Measurements from ENCODE around the gene FMO1. TPM values are rescaled to one million over a fixed set of nuclear protein-coding genes. Genes with fewer than 3 reads are reported as not detected.

Gene FMO1
- total and polyA plus RNA-seq, 10 of the 15 experiments (the other 5 are each of a cell fraction or from before 2014, with no cell fraction given), result not detected

DNA sequence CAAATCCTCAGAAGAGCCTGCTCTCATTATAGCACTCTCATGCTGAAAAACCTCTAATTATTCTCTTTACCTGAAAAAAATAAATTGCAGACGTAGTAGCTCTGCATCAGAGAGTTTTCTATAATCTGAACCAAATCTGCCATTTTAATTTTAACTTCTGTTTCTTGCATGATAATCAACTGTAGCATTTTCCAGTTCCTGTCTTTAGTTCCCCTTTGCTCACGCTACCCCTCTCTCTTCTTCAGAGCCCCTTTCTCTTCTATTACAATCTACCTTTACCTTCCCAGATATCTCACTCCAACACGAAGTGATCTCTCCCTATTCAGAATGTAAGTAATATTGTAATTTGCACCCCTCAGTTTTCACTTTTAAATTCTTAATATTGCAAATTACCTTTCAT lies 31.4 kb downstream of the FMO1 start:
- TF ChIP-seq HSF1 (IDR thresholded peaks at IDR 0.05; ENCODE audit: low read depth, low read length), result no peak
- no peak for TF ChIP-seq TCF3 (IDR thresholded peaks at IDR 0.05; ENCODE audit: borderline replicate concordance, insufficient read depth, low read depth, low read length)
- TF ChIP-seq WRNIP1 (IDR thresholded peaks at IDR 0.05; ENCODE audit: borderline replicate concordance, low read depth, low read length), result no peak
- TF ChIP-seq MEF2A (IDR thresholded peaks at IDR 0.05; ENCODE audit: insufficient read depth, low read depth, low read length), result no peak
- no peak for TF ChIP-seq YY1 (IDR thresholded peaks at IDR 0.05; ENCODE audit: low read depth, low read length)
- TF ChIP-seq ZNF217 (IDR thresholded peaks at IDR 0.05), result no peak
- Histone ChIP-seq H3K27me3 (replicated peaks in 1 of 2; ENCODE audit: control insufficient read depth in 2 of 2, insufficient read depth in 2 of 2, low read length in 1 of 2) (peaks cover 0 to 3% of the 10 kb centered on the region in 2 experiments; a peak in 2 of 4 replicates), H3K9me3 (replicated peaks; ENCODE audit: control insufficient read depth, insufficient read depth, low read length) (no peaks in the 10 kb centered on the region), H3K4me3 (no peak overlapping the region), H3K36me3 (ENCODE audit: control insufficient read depth in 2 of 2, insufficient read depth in 2 of 2, low read length in 1 of 2) (no peaks in the 10 kb centered on the region), H3K79me2 (ENCODE audit: control insufficient read depth, insufficient read depth, low read length) (no peaks in the 10 kb centered on the region), H2AFZ (ENCODE audit: control insufficient read depth, low read depth, low read length) (no peak overlapping the region), H3K9ac (ENCODE audit: control insufficient read depth, insufficient read depth, low read length) (no peak overlapping the region), H3K27ac (ENCODE audit: control insufficient read depth, insufficient read depth) (no peak overlapping the region), H3K4me1 (ENCODE audit: control insufficient read depth, insufficient read depth, low read length) (no peaks in the 10 kb centered on the region), H4K20me1 (ENCODE audit: control insufficient read depth, insufficient read depth) (no peaks in the 10 kb centered on the region), H3K4me2 (ENCODE audit: control insufficient read depth, insufficient read depth) (no peak overlapping the region)
- in situ Hi-C loops (cut with MboI), result no loop called here
- intact Hi-C loops (cut with micrococcal nuclease; ENCODE audit: unreplicated experiment), result no loop called here
- ChIA-PET SMC1A (ENCODE audit: uncharacterized antibody, unreplicated experiment) (no interaction called here), RAD21 (ENCODE audit: unreplicated experiment) (no interaction called here), CTCF (interaction anchor here (0.8 to 1.9 kb wide), 2 partner anchors 34 kb away, joined by 3 to 6 read pairs; partner anchors contain the start of gene FMO4), POLR2A (no interaction called here)
- BruUV-seq (replicated peaks), result no TSS peak
- no peak for FAIRE-seq
- no peak for DNase-seq (ENCODE audit: low read depth, low spot score)
- no peak for ATAC-seq
- 2% methylated on average over 3 of the region's 3 CpGs for WGBS (ENCODE audit: insufficient coverage, insufficient replicate concordance, low lambda C conversion rate, missing lambda C conversion rate)

DNA sequence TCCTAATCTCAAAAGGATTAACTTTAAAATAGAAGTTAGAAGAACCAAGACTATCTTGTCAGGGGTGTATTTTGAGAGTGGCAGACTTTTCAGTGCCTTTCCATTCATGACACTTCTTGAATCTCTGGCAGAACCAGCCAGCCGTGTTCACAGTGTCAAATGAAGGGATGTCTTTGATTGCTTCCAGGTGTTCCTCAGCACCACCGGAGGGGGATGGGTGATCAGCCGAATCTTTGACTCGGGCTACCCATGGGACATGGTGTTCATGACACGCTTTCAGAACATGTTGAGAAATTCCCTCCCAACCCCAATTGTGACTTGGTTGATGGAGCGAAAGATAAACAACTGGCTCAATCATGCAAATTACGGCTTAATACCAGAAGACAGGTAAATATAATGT lies 32.3 kb downstream of the FMO1 start:
- WGBS (ENCODE audit: insufficient coverage, insufficient replicate concordance, low lambda C conversion rate, missing lambda C conversion rate), result under 1% methylated on average over 7 of the region's 7 CpGs
- CTCF ChIA-PET, result interaction anchor here (0.8 kb wide), 1 partner anchor 35 kb away, joined by 3 read pairs; no protein-coding TSS in a partner anchor
- no peak overlapping the region for H3K4me3 ChIP-seq
- no peak overlapping the region for H3K27ac ChIP-seq (ENCODE audit: control insufficient read depth, insufficient read depth)
- H2AFZ ChIP-seq (ENCODE audit: control insufficient read depth, low read depth, low read length), result no peak overlapping the region
- SMC1A ChIA-PET (ENCODE audit: uncharacterized antibody, unreplicated experiment), result interaction anchor here (0.9 to 2.4 kb wide), 2 partner anchors 10 to 33 kb away, joined by 3 to 7 read pairs; partner anchors contain the start of gene FMO4
- in situ Hi-C loops (cut with MboI) (no loop called here), intact Hi-C loops (cut with micrococcal nuclease; ENCODE audit: unreplicated experiment) (no loop called here)
- H3K9ac ChIP-seq (ENCODE audit: control insufficient read depth, insufficient read depth, low read length), result no peak overlapping the region
- H4K20me1 ChIP-seq (ENCODE audit: control insufficient read depth, insufficient read depth), result no peaks in the 10 kb centered on the region
- H3K79me2 ChIP-seq (ENCODE audit: control insufficient read depth, insufficient read depth, low read length), result no peaks in the 10 kb centered on the region
- POLR2A ChIA-PET, result no interaction called here
- no peak for DNase-seq (ENCODE audit: low read depth, low spot score)
- H3K9me3 ChIP-seq (replicated peaks; ENCODE audit: control insufficient read depth, insufficient read depth, low read length), result no peaks in the 10 kb centered on the region
- H3K36me3 ChIP-seq (ENCODE audit: control insufficient read depth in 2 of 2, insufficient read depth in 2 of 2, low read length in 1 of 2), result no peaks in the 10 kb centered on the region
- H3K4me2 ChIP-seq (ENCODE audit: control insufficient read depth, insufficient read depth), result no peak overlapping the region
- no peak for ATAC-seq
- FAIRE-seq, result no peak
- peaks cover 0 to 3% of the 10 kb centered on the region in 2 experiments; a peak in 2 of 4 replicates for H3K27me3 ChIP-seq (replicated peaks in 1 of 2; ENCODE audit: control insufficient read depth in 2 of 2, insufficient read depth in 2 of 2, low read length in 1 of 2)
- H3K4me1 ChIP-seq (ENCODE audit: control insufficient read depth, insufficient read depth, low read length), result no peaks in the 10 kb centered on the region
- no TSS peak for BruUV-seq (replicated peaks)
- RAD21 ChIA-PET (ENCODE audit: unreplicated experiment), result no interaction called here
- TF ChIP-seq NRF1 (conservative IDR thresholded peaks at IDR 0.05; ENCODE audit: low read depth, low read length), result no peak
- no peak for TF ChIP-seq MEF2B (IDR thresholded peaks at IDR 0.05; ENCODE audit: partially characterized antibody, poor library complexity, severe bottlenecking)
- no peak for TF ChIP-seq CBX3 (IDR thresholded peaks at IDR 0.05; ENCODE audit: borderline replicate concordance, low read depth)
- TF ChIP-seq HSF1 (IDR thresholded peaks at IDR 0.05; ENCODE audit: low read depth, low read length), result no peak
- no peak for TF ChIP-seq NFXL1 (IDR thresholded peaks at IDR 0.05; ENCODE audit: borderline replicate concordance)
- no peak for TF ChIP-seq HDAC6 (IDR thresholded peaks at IDR 0.05; ENCODE audit: unreplicated experiment)
- TF ChIP-seq ELK1 (IDR thresholded peaks at IDR 0.05; ENCODE audit: low read depth, low read length), result no peak
- no peak for TF ChIP-seq SP1 (IDR thresholded peaks at IDR 0.05; ENCODE audit: low read depth, low read length)
- TF ChIP-seq ETV6 (conservative IDR thresholded peaks at IDR 0.05 in 1 of 2, IDR thresholded peaks at IDR 0.05 in 1 of 2; ENCODE audit: borderline replicate concordance in 1 of 2, low read depth in 1 of 2), result no peak
